AG09319 (cell line): ENCODE measurements around the gene KLRC2.
"Not testable (repeated sequence)": the region's sequence is repeated elsewhere in the genome, so short reads cannot be mapped to it uniquely, and the experiment has no call there.

ENCODE experiments used
- DNase-seq: peaks from one replicate; pipeline ENCODE4 v3.0.0-alpha.2; 2010; ENCODE audit warnings: low read depth; ENCODE audit errors: extremely low read depth
- CTCF ChIP-seq: IDR thresholded peaks from 2 replicates; pipeline ENCODE4 v1.5.1; 2011; ENCODE audit warnings: low read depth, mild to moderate bottlenecking, inconsistent platforms, low read length, moderate library complexity

The KLRC2 gene

DNA sequence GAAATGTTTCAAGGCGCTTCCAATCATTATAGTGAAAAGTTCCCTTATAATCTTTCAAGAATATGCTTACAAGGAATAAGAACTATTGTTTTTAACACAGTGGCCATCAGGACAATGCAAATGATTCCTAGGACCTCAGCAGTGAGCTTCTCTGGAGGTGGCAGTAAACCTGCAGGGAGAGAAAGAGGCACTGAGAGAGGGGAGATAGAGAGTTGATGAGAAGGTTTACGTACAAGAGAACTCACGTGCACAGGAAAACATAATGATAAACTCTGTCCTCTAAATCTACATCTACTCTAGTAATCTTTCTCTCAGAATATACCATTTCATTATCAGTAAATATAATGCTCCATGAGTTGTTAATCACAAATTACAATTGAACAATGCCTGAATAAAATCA, 27.0 kb downstream of the KLRC2 start:
- no peak for TF ChIP-seq CTCF

DNA sequence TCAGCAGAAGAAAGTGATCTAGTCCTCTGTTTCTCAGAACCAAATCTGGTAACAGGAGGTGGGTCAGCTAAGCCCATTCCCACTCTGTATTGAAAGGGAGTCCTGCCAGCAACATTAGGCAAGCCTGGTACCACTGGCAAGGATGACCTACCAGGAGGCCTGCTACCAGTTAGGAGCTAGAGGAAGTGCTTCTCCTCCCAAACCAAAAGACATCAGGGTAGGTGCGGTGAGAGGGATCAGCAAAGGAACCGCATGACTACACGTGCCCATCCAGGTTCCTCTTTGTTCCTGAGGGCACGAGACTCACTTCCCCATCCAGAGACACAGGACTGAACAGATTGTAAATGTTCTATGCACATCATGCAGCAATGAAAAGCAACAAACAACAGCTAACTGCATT, 29.1 kb downstream of the KLRC2 start:
- TF ChIP-seq CTCF: no peak

More for the DNA sequence above, 27.0 kb downstream of the KLRC2 start:
- DNase-seq: no peak

DNA sequence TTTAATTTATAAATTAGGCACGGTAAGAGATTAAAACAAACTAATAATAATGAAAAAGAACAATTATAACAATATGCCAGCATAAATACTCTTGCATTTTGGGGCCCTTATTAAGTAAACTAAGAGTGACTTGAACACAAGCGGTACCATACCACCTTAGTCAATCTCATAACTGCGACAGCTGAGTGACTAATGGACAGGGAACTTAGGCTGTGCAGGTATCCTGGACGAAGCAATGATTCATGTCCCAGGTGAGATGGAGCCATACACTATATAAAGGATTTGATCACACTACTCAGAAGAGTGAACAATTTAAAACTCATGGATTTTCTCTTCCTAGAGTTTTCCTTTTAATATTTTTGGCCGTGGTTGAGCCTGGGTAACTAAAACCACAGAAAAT, 30.5 kb downstream of the KLRC2 start:
- TF ChIP-seq CTCF: no peak
- no peak for DNase-seq

More for the DNA sequence above, 29.1 kb downstream of the KLRC2 start:
- no peak for DNase-seq

- no peak for DNase-seq
These were observed 31.0 kb downstream of the KLRC2 start for GRCh38 chr12:10404798-10405197.

GRCh38 chr12:10400829-10401228, 35.0 kb downstream of the KLRC2 start:
- no peak for TF ChIP-seq CTCF
- no peak for DNase-seq

More at GRCh38 chr12:10404798-10405197, 31.0 kb downstream of the KLRC2 start:
- TF ChIP-seq CTCF: no peak

GRCh38 chr12:10398168-10398567, 37.6 kb downstream of the KLRC2 start:
- TF ChIP-seq CTCF: no peak

DNA sequence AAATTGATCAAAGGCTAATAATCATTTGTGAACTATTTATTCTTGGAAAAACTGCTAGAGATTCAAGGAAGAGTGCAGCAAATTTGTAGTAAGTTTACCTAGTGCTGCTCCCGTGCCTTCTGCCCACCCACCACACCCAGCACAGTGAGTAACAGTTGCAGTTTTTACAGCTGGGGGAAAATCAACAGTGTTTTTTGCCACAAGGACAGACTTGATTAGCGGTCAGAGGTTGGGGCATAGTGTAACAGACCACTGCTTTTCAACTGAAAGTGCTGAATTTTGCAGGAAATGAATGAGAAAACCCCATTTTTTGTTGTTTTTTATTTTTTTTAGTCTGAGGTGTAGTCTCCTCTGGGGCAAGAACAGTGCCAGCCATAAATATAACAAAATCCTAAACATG, 38.5 kb downstream of the KLRC2 start:
- TF ChIP-seq CTCF: no peak
- DNase-seq: no peak

More at GRCh38 chr12:10398168-10398567, 37.6 kb downstream of the KLRC2 start:
- DNase-seq: no peak

DNA sequence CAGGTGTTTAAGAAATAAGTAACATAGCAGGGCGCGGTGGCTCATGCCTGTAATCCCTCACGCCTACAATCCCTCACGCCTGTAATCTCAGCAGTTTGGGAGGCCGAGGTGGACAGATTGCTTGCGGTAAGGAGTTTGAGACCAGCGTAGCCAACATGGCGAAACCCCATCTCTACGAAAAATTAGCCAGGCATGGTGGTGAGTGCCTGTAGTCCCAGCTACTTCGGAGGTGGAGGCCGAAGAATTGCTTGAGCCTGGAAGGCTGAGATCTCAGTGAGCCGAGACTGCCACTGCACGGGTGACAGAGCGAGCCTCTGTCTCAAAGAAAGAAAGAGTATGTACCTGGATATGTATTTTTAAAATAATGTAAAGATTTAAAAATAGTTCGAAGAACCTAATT, 39.6 kb downstream of the KLRC2 start:
- not testable (repeated sequence) for DNase-seq
